CD4-positive, alpha-beta T cell (primary cell): ENCODE results near the gene KCNN3. TPM values are rescaled to one million over a fixed set of nuclear protein-coding genes. Genes with fewer than 3 reads are reported as not detected.

Experiments
- ATAC-seq: fragments of 200-7000 bp; cut with Tn5 transposase; one replicate; pipeline ENCODE4 v1.10.0; 2022; ENCODE audit warnings: mild to moderate bottlenecking; ENCODE audit not compliant: poor library complexity
- CTCF ChIA-PET: fragments of 350-600 bp; sonication (Branson Sonifier 250); formaldehyde crosslinking; loops from one replicate; lab custom pipeline; 2021; ENCODE audit warnings: antibody characterized with exemption, inconsistent platforms; lab: Charles Lee
- POLR2A ChIA-PET: fragments of 350-600 bp; sonication (Branson Sonifier 250); formaldehyde crosslinking; loops from one replicate; lab custom pipeline; 2021; ENCODE audit warnings: antibody characterized with exemption, inconsistent platforms; lab: Charles Lee
- DNase-seq, 14 experiments: peaks; one replicate each; pipeline ENCODE4 v3.0.0-alpha.2; 2013 to 2020; ENCODE audit warnings: mixed read lengths in 2 of 14
- H3K27ac ChIP-seq, 2 donors: one replicate each; pipeline versions ENCODE4 v1.5.1 to v1.7.0; 2013; ENCODE audit warnings: low read length in 2 of 2, low read depth in 1 of 2, mild to moderate bottlenecking in 1 of 2
- H3K27me3 ChIP-seq, 2 experiments: 1 replicate in 1 of 2; 2 replicates in 1 of 2; pipeline versions ENCODE4 v1.6.1 to v1.7.0; 2013; ENCODE audit warnings: low read length in 2 of 2, control low read depth in 1 of 2, mild to moderate bottlenecking in 1 of 2, moderate library complexity in 1 of 2; ENCODE audit not compliant: insufficient read depth in 2 of 2, control insufficient read depth in 1 of 2
- H3K36me3 ChIP-seq: one replicate; pipeline ENCODE4 v1.6.1; 2013; ENCODE audit warnings: low read length, control low read depth; ENCODE audit not compliant: insufficient read depth
- H3K4me1 ChIP-seq: one replicate; pipeline ENCODE4 v1.6.1; 2013; ENCODE audit warnings: low read length, control low read depth; ENCODE audit not compliant: insufficient read depth
- H3K4me3 ChIP-seq: one replicate; pipeline ENCODE4 v1.5.1; 2013; ENCODE audit warnings: mild to moderate bottlenecking, low read length, moderate library complexity
- H3K9me3 ChIP-seq, 2 experiments: 1 replicate in 1 of 2; 2 replicates in 1 of 2; pipeline versions ENCODE4 v1.6.1 to v1.7.0; 2013; ENCODE audit warnings: low read length in 2 of 2, mild to moderate bottlenecking in 2 of 2, control low read depth in 1 of 2, moderate library complexity in 1 of 2; ENCODE audit not compliant: control insufficient read depth in 1 of 2, insufficient read depth in 1 of 2
- H3K27ac Mint-ChIP-seq: one replicate; pipeline ENCODE4 v1.8.0; 2020; ENCODE audit warnings: mixed read lengths
- H3K27me3 Mint-ChIP-seq: one replicate; pipeline ENCODE4 v1.8.0; 2021; ENCODE audit warnings: mixed read lengths
- H3K36me3 Mint-ChIP-seq: one replicate; pipeline ENCODE4 v1.8.0; 2021; ENCODE audit warnings: low read depth, mixed read lengths
- H3K4me1 Mint-ChIP-seq: one replicate; pipeline ENCODE4 v1.8.0; 2021; ENCODE audit warnings: low read depth, mixed read lengths
- H3K4me3 Mint-ChIP-seq: one replicate; pipeline ENCODE4 v1.8.0; 2020; ENCODE audit warnings: mild to moderate bottlenecking, mixed read lengths
- H3K9me3 Mint-ChIP-seq: one replicate; pipeline ENCODE4 v1.8.0; 2020; ENCODE audit warnings: mixed read lengths
- CTCF ChIP-seq: fragments of 200-600 bp; IDR thresholded peaks from one replicate; pipeline ENCODE4 v1.8.0; 2022; ENCODE audit warnings: antibody characterized with exemption, mild to moderate bottlenecking
- intact Hi-C, 2 experiments: fragments of 100-400 bp; cut with DNase I in 1 of 2; cut with micrococcal nuclease in 1 of 2; formaldehyde crosslinking; loops; one replicate each; pipeline versions ENCODE4 v1.15.1 to v1.9.0; 2023 to 2025; cut with DNase I, micrococcal nuclease
- total RNA-seq, 174 experiments: library from RNA in 2 of 174; stranded (reverse) in 2 of 174; gene quantifications; one replicate each; pipeline ENCODE4 v1.2.3 and lab custom pipeline; 2021 to 2026

Gene KCNN3
- total RNA-seq, 2 experiments from 2014 or later = not detected

DNA sequence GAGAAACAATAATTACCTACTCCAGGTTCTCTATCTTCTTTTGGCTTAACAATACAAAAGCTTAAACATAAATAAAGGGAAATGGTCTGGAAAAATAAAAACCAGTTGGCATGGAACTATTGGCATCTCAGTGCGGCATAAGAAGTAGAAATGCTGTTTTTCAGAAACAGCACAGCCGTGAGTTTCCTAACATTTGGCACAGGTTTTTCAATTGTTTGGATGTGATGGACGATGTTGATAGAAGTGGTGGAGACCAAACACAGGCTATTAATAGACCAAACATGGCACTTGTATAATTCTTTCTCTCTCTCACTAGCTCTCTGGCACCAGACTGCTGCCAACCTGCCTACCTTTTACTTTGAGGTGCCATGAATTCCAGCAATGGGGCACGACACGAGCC is 36.2 kb downstream of the KCNN3 start:
- ATAC-seq (no peak), DNase-seq (no peak)
- no peak for TF ChIP-seq CTCF
- POLR2A ChIA-PET = no interaction called here
- H3K36me3 ChIP-seq = no peaks in the 10 kb centered on the region
- H3K4me1 Mint-ChIP-seq = no peaks in the 10 kb centered on the region
- no peak overlapping the region for H3K4me3 ChIP-seq
- H3K9me3 Mint-ChIP-seq = no peaks in the 10 kb centered on the region
- no peaks in the 10 kb centered on the region for H3K27me3 Mint-ChIP-seq
- H3K27ac Mint-ChIP-seq = no peak overlapping the region
- no peaks in the 10 kb centered on the region for H3K4me1 ChIP-seq
- H3K9me3 ChIP-seq = no peaks in the 10 kb centered on the region
- CTCF ChIA-PET = no interaction called here
- H3K36me3 Mint-ChIP-seq = no peaks in the 10 kb centered on the region
- no peak overlapping the region for H3K4me3 Mint-ChIP-seq
- peaks cover 0 to 3% of the 10 kb centered on the region in 2 experiments for H3K27me3 ChIP-seq
- intact Hi-C loops = no loop called here
- no peak overlapping the region for H3K27ac ChIP-seq

DNA sequence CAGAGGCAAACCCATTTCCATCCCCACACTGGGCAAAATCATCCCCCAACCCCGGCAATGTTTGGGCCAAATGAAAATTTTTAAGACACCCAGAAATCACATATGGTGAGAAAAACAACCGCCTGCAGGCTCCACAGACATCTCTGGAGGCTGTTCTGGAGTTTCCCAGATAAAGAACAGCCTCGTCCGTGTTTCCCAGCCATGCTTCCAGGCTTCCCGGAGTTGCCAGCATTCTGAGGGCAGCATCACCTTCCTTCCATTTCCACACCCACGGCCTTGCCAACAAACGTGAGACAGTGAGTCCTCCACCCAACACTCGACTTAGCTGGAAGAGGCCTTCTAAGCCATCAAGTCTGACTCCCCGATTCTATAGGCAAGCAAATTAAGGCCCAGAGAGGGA is 36.9 kb downstream of the KCNN3 start:
- H3K36me3 ChIP-seq = no peaks in the 10 kb centered on the region
- no peak overlapping the region for H3K4me3 ChIP-seq
- no peak for TF ChIP-seq CTCF
- DNase-seq = no peak
- no peak overlapping the region for H3K27ac ChIP-seq
- intact Hi-C loops = no loop called here
- Mint-ChIP-seq H3K36me3 (no peaks in the 10 kb centered on the region), H3K9me3 (no peaks in the 10 kb centered on the region), H3K27ac (no peak overlapping the region), H3K4me1 (no peaks in the 10 kb centered on the region), H3K27me3 (no peaks in the 10 kb centered on the region), H3K4me3 (no peak overlapping the region)
- H3K27me3 ChIP-seq = peaks cover 0 to 3% of the 10 kb centered on the region in 2 experiments
- H3K4me1 ChIP-seq = no peaks in the 10 kb centered on the region
- ChIA-PET CTCF (no interaction called here), POLR2A (no interaction called here)
- no peaks in the 10 kb centered on the region for H3K9me3 ChIP-seq
- no peak for ATAC-seq

- no peaks in the 10 kb centered on the region for H3K4me1 ChIP-seq
- DNase-seq = no peak
- Mint-ChIP-seq H3K27me3 (no peaks in the 10 kb centered on the region), H3K9me3 (no peaks in the 10 kb centered on the region), H3K27ac (no peak overlapping the region), H3K36me3 (no peaks in the 10 kb centered on the region), H3K4me1 (no peaks in the 10 kb centered on the region), H3K4me3 (no peak overlapping the region)
- CTCF ChIA-PET = no interaction called here
- no peaks in the 10 kb centered on the region for H3K36me3 ChIP-seq
- H3K4me3 ChIP-seq = no peak overlapping the region
- TF ChIP-seq CTCF = no peak
- no peak overlapping the region for H3K27ac ChIP-seq
- H3K27me3 ChIP-seq = peaks cover 0 to 3% of the 10 kb centered on the region in 2 experiments
- H3K9me3 ChIP-seq = no peaks in the 10 kb centered on the region
- no peak for ATAC-seq
- intact Hi-C loops = no loop called here
- POLR2A ChIA-PET = no interaction called here
These were observed 37.7 kb downstream of the KCNN3 start for GRCh38 chr1:154832384-154832783.
